LNCaP clone FGC (cell line): ENCODE results near the gene ANKRD13B.
"Not testable (repeated sequence)": the region's sequence is repeated elsewhere in the genome, so short reads cannot be mapped to it uniquely, and the experiment has no call there.

Source experiments
- DNase-seq: peaks from one replicate; pipeline ENCODE4 v3.0.0-alpha.2; 2011; ENCODE audit warnings: low read depth
- H3K4me3 ChIP-seq: 2 replicates; pipeline ENCODE4 v1.5.1; 2011; ENCODE audit warnings: mild to moderate bottlenecking, low read depth, low read length, control low read depth
- CTCF ChIP-seq: IDR thresholded peaks from 2 replicates; pipeline ENCODE4 v1.5.1; 2012; ENCODE audit warnings: mild to moderate bottlenecking; ENCODE audit not compliant: control insufficient read depth, insufficient read depth; ENCODE audit errors: extremely low read depth

Gene ANKRD13B

GRCh38 chr17:29557085-29557738, 35.7 kb upstream of the ANKRD13B start:
- TF ChIP-seq CTCF: no peak
- H3K4me3 ChIP-seq: no peak overlapping the region
- DNase-seq: no peak

GRCh38 chr17:29557739-29558116, 35.2 kb upstream of the ANKRD13B start:
- no peak overlapping the region for H3K4me3 ChIP-seq
- TF ChIP-seq CTCF: no peak
- no peak for DNase-seq

GRCh38 chr17:29558139-29558538, 34.8 kb upstream of the ANKRD13B start:
- not testable (repeated sequence) for H3K4me3 ChIP-seq, DNase-seq

GRCh38 chr17:29559640-29560039, 33.3 kb upstream of the ANKRD13B start:
- peak; percentile 70 for DNase-seq
- TF ChIP-seq CTCF: peak; percentile 55
- no peak overlapping the region for H3K4me3 ChIP-seq

- no peak overlapping the region for H3K4me3 ChIP-seq
- no peak for DNase-seq
- no peak for TF ChIP-seq CTCF
Measured at GRCh38 chr17:29560316-29560715, 32.6 kb upstream of the ANKRD13B start.

GRCh38 chr17:29561554-29562517, 31.1 kb upstream of the ANKRD13B start:
- H3K4me3 ChIP-seq: no peak overlapping the region
- no peak for DNase-seq
- TF ChIP-seq CTCF: no peak

- TF ChIP-seq CTCF: no peak
- DNase-seq: no peak
- no peak overlapping the region for H3K4me3 ChIP-seq
Measured at GRCh38 chr17:29562615-29563014, 30.3 kb upstream of the ANKRD13B start.
